Activated CD8-positive, alpha-beta T cell treated with anti-CD3 and anti-CD28 coated beads for 36 hours (primary cell): ENCODE results near the gene ARL6IP5. TPM values are rescaled to one million over a fixed set of nuclear protein-coding genes. Genes with fewer than 3 reads are reported as not detected.
A peak's percentile ranks its signal among the peaks of the same experiment; 100 is the strongest.

Experiments
- ATAC-seq: fragments of 200-7000 bp; cut with Tn5 transposase; one replicate; pipeline ENCODE4 v1.10.0; 2021; ENCODE audit warnings: mild to moderate bottlenecking, moderate library complexity
- CTCF ChIA-PET: fragments of 350-600 bp; sonication (Branson Sonifier 250); formaldehyde crosslinking; loops from one replicate; lab custom pipeline; 2021; ENCODE audit warnings: antibody characterized with exemption; lab: Charles Lee
- POLR2A ChIA-PET: fragments of 350-600 bp; sonication (Branson Sonifier 250); formaldehyde crosslinking; loops from one replicate; lab custom pipeline; 2021; ENCODE audit warnings: antibody characterized with exemption; lab: Charles Lee
- DNase-seq: peaks from one replicate; pipeline ENCODE4 v3.0.0-alpha.2; 2020
- H3K27ac Mint-ChIP-seq: one replicate; pipeline ENCODE4 v1.8.0; 2021; ENCODE audit warnings: mild to moderate bottlenecking, mixed read lengths
- H3K27me3 Mint-ChIP-seq: one replicate; pipeline ENCODE4 v1.8.0; 2021; ENCODE audit warnings: mixed read lengths
- H3K36me3 Mint-ChIP-seq: one replicate; pipeline ENCODE4 v1.8.0; 2021; ENCODE audit warnings: low read depth, mixed read lengths
- H3K4me1 Mint-ChIP-seq: one replicate; pipeline ENCODE4 v1.8.0; 2021; ENCODE audit warnings: low read depth, mixed read lengths
- H3K4me3 Mint-ChIP-seq: one replicate; pipeline ENCODE4 v1.8.0; 2021; ENCODE audit warnings: mild to moderate bottlenecking, moderate library complexity, mixed read lengths
- H3K9me3 Mint-ChIP-seq: one replicate; pipeline ENCODE4 v1.8.0; 2021; ENCODE audit warnings: mixed read lengths
- CTCF ChIP-seq: fragments of 200-600 bp; IDR thresholded peaks from one replicate; pipeline ENCODE4 v1.8.0; 2022; ENCODE audit warnings: antibody characterized with exemption, mild to moderate bottlenecking
- intact Hi-C: fragments of 100-400 bp; cut with micrococcal nuclease; formaldehyde crosslinking; loops from one replicate; pipeline ENCODE4 v1.10.0; 2022
- microRNA-seq: library from miRNA; unstranded; fragments of <30 nt; microRNA quantifications from one replicate; pipeline ENCODE4 v1.2.0, GENCODE V29; 2022; ENCODE audit warnings: borderline microRNAs expressed, borderline replicate concordance
- total RNA-seq, 2 experiments: library from RNA; stranded (reverse); gene quantifications; one replicate each; pipeline ENCODE4 v1.2.3, GENCODE V29; 2021

The ARL6IP5 gene
- total RNA-seq, 2 experiments from 2014 or later, result 72.7 to 74.2 TPM

DNA sequence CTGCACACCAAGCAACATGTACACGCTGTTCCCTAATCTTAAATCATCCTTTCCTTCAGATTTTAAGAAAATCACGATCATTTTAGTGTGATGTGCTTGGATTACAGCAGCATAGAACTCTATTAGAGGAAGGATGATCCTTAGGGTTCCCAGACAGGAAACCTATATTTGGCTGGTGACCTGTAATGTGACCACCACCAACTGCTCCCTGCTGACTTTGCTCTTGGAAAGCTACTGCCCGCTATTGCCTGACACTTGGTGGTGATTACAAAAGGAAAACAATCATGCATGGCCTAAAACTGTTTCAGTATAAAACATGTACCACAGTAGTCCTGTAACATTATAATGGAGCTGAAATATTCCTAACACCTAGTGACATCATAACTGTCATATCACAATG lies 64.8 kb downstream of the ARL6IP5 start:
- TF ChIP-seq CTCF, result no peak
- ChIA-PET POLR2A (no interaction called here), CTCF (interaction anchor here (0.9 to 1.9 kb wide), 2 partner anchors 11 to 28 kb away, joined by 3 to 6 read pairs; no protein-coding TSS in a partner anchor)
- no peaks in the 10 kb centered on the region for H3K4me1 Mint-ChIP-seq
- DNase-seq (no peak), ATAC-seq (no peak)
- peaks cover 2% of the 10 kb centered on the region for H3K27me3 Mint-ChIP-seq
- H3K9me3 Mint-ChIP-seq, result no peaks in the 10 kb centered on the region
- intact Hi-C loops, result no loop called here
- H3K4me3 Mint-ChIP-seq, result no peak overlapping the region
- no peaks in the 10 kb centered on the region for H3K36me3 Mint-ChIP-seq
- H3K27ac Mint-ChIP-seq, result no peak overlapping the region

Small RNA genes within 50 kb of the gene (microRNA-seq; reads per million reads assigned to microRNA genes)
- gene MIR3136, result 3.9 reads per million, percentile 13 among the genes with 10 or more reads in this experiment

Other genes with a start within 250 kb of the ARL6IP5 start
- gene TAFA4, start 152.4 kb upstream of the ARL6IP5 start, total RNA-seq, result not detected
- gene EOGT, start 71.3 kb upstream of the ARL6IP5 start, total RNA-seq, result 1 to 10 TPM; 4.3 to 4.9 TPM
- 10 to 100 TPM; 38.9 to 42.1 TPM for gene TMF1, start 32.6 kb upstream of the ARL6IP5 start, total RNA-seq
- 10 to 100 TPM; 72.7 to 75.6 TPM for gene UBA3, start 4.6 kb upstream of the ARL6IP5 start, total RNA-seq
- gene LMOD3, start 37.7 kb downstream of the ARL6IP5 start, total RNA-seq, result not detected